GM20431 (cell line): Measurements from ENCODE around the gene ANXA9.

ENCODE experiments used
- in situ Hi-C: fragments of 300-500 bp; cut with MseI, MboI; formaldehyde crosslinking; loops from one replicate; pipeline ENCODE4 v1.15.0; 2020; ENCODE audit warnings: low sequenced_read_pairs; ENCODE audit not compliant: unreplicated experiment

Gene ANXA9

GRCh38 chr1:151001602-151002001 is 19.5 kb downstream of the ANXA9 start:
- in situ Hi-C loops: no loop called here

DNA sequence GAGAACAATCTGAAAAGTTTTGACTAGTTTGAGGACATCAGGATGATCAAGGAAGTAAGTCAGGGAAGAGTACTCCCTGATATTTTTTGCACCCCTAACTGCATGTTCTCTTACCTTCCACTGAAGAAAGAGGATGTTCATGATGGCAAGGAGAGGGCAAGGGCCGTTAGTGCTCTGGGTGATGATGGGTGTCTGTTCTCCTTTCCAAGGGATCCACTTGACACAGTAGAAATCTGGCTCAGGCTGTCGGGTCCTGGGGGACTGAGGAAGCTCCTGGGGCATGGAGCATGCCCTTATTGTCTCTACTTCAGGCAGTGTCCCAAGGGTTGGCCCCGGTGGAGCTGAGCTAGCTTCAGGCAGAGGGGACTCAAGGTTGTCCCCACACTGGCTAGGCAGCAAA is 20.0 kb downstream of the ANXA9 start:
- in situ Hi-C loops: no loop called here

DNA sequence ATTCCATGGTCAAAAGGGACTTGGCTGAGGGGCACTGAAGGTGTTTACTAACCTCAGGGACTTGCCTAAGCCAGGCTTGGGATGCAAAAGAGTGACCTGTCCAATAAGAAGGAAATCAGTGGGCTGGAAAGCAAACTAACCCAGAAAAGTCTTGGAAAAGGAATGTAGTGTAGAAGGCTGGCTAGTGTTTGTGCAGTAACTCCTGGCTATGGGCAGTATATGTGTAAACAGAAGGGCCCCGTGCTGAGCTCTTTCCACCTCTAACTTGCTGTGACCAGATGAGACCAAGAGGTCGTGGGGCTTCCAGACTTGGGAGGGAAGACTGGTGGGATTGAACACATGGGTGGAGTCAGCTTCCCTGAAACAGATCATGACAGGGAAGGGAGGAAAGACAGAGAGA is 20.5 kb downstream of the ANXA9 start:
- in situ Hi-C loops: no loop called here

DNA sequence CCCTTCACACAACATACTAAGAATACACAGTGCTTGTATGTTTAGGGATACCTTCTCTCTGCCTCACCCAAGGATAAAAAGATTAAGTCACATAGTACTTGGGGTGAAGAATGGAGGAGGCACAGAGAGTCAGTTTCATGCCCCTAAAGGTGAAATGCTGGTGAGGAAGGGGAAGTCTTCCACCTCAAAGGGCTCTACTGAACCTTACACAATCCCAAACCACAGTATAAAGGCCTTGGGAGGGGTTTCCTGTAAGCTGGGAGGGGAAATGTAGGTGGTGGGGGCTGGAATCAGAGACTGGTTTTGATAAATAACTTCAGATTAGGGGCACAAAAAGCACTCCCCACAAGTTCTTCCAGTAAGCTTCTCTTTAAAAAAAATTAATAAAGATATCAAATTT is 21.1 kb downstream of the ANXA9 start:
- in situ Hi-C loops: no loop called here

GRCh38 chr1:151005729-151006319 is 23.7 kb downstream of the ANXA9 start:
- in situ Hi-C loops: no loop called here

GRCh38 chr1:151006327-151007052 is 24.4 kb downstream of the ANXA9 start, which contains the start of gene MINDY1:
MINDY1 (minus strand) TSS chr1:151006902; CDS start chr1:151002617, 4,285 bp downstream.
- in situ Hi-C loops: no loop called here

- in situ Hi-C loops: no loop called here
Measured at GRCh38 chr1:151007853-151008243, 25.8 kb downstream of the ANXA9 start.

DNA sequence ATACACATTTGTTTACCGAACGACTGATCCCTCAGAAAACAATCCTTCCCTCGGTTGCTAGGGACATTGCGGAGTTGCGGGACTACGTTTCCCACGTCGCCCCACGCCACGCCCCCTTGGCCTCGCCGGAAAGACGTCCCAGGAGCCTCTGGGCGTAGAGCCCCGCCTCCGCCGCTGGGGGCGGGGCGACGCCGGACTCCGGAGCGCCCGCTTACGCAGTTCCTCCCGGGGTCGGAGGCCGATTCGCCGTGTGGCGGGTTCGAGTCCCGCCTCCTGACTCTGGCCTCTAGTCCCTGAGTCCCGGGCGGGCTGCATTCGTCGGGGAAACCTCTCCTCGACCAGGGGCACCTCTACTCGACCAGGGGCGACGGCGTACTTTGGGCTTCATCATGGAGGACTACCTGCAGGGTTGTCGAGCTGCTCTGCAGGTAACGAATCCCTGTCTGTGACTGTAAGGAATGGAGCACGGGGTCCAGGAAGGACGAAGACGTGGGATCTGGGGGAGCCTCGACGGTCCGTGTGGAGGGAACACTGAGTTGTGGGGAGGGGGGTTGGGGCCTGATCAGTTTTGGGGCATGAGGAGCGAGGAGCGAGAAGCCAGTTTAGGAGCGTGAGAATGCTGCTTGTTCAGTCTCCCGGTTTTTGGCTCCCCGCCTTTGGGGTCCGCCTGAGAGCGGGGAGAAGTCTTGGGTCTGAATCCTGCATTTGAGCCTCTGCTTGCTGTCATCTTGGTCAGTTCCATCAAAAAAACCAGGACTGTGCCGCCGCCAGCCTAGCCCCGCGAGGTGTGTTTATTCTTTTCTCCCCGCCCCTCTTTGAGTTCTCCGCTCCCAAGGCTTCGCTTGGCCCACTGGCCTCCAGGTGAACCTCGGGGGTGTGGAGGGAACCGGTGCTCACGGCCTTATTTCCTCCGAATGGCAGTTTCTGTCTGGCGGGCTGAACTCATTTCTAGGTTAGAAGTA is 26.4 kb downstream of the ANXA9 start, which contains the start of gene PRUNE1:
PRUNE1 (plus strand) TSS at position 206 of the 962 bp plus-strand sequence; CDS start at position 390, 184 bp downstream.
- in situ Hi-C loops: no loop called here

GRCh38 chr1:151009206-151009587 is 27.1 kb downstream of the ANXA9 start:
- in situ Hi-C loops: no loop called here

- in situ Hi-C loops: no loop called here
Measured at GRCh38 chr1:151009674-151010345, 27.7 kb downstream of the ANXA9 start.

DNA sequence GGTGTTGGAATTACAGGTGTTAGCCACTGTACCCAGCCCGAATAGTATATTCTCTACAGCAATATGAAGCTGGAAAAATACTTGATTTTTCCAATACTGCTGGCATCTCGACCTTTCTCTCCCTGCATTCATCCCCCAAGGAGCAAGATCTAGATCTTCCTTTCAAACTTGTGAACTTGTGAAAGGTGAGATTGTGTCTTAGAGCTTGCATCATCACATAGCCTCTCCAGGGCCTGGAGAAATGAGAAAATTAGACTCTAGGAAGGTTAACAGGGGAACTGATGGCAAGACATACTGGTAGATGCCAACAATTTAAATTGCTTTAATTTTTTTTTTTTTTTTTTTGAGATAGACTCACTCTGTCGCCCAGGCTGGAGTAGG is 28.2 kb downstream of the ANXA9 start:
- in situ Hi-C loops: no loop called here

DNA sequence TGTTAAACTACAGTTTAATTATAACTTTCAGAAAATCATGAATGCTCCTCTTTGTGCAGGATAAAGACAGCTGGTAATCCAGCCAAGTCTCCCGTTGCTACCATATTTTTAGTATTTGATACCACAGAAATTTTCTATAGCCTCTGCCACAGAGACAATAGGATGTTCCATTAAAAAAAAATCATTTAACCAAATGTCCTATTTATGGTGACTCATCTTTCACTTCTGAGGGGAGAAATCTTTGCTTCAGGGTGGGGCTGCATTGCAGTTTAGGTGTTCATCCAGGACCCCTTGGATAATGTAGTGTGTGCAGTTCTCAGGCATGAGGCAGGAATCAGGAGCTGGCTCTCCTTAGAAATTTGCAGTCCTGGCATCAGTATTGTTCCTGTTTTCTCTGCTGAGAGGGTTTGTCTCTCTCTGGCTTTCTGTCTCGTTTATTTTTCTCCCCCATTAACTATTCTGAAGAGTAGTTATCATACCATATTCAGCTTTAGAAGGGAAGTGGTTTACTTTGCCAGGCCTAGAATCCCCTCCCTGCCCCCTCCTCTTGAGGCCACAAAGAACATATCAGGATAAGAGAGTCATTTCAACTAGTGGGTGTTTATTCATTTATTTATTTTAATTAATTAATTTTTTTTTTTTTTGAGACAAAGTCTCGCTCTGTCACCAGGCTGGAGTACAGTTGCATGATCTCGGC is 29.2 kb downstream of the ANXA9 start:
- in situ Hi-C loops: no loop called here

DNA sequence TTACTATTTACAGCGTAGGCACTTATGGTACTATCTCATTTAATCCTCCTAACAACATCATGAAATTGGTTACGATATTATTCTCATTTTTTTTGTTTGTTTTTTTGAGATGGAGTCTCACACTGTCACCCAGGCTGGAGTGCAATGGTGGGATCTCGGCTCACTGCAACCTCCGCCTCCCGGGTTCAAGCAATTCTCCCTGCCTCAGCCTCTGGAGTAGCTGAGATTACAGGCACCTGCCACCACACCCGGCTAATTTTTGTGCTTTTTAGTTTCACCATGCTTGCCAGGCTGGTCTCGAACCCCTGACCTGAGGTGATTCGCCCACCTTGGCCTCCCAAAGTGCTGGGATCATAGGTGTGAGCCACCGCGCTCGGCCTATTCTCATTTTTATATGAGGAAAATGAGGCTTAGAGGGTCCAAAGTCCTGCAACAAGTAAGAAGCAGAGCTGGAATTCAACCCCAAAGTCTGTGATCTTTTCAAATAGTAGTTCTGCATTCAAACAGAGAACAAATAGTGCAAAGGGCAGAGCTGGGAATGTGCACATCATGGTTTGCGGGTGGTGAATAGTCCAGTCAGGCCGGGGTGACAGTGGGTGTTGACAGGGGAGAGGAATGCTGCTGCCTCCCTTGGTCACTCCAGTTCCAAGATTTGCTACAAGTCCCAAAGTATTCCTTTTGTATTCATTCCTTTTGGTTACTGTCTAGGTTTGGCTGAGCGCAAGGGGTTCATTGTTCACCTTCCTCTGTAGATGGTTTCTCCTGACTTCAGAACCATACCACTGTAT is 30.8 kb downstream of the ANXA9 start:
- in situ Hi-C loops: no loop called here

DNA sequence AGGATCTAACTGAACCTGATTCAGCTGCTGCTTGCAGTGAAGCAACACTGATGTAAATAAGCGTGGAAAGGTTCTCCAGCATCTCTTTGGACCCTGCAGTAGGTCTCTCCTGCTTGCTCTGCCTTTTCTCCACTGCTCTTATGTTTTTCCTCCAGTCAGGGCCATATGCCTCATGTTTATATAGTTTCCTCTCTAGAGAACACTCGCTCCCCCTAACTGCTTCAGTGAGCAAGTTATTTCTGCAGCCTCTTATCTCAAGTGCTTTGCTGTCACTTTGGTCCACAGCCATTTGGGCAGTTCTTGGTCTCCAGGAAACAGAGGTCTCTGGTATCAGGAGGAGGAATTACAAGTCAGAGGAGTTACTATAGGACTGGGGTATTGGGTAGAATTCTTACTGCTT is 31.4 kb downstream of the ANXA9 start:
- in situ Hi-C loops: no loop called here

DNA sequence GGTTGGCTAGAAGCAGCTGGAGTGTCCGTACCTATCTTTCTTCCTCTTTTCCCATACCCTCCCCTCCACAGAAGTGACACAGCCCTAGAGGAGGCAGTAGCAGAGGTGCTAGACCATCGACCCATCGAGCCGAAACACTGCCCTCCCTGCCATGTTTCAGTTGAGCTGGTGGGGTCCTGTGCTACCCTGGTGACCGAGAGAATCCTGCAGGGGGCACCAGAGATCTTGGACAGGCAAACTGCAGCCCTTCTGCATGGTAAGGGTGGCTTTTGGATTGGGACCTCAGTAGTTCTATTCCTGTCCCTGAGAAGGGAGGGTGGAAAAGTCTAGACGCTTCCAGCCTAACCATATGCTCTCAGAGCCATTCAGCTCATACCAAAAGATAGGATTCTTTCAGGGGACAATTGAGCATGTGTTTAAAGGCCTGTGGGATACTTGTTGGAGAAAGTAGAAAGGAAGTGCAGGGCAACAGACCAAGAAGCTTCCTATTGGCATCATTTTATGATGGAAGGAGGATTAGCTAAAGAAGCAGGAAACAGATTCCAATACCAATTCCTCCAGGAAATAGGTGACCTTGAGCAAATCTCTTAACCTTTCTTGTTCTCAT is 42.6 kb downstream of the ANXA9 start:
- in situ Hi-C loops: no loop called here

GRCh38 chr1:151026460-151026859 is 44.4 kb downstream of the ANXA9 start:
- in situ Hi-C loops: no loop called here

DNA sequence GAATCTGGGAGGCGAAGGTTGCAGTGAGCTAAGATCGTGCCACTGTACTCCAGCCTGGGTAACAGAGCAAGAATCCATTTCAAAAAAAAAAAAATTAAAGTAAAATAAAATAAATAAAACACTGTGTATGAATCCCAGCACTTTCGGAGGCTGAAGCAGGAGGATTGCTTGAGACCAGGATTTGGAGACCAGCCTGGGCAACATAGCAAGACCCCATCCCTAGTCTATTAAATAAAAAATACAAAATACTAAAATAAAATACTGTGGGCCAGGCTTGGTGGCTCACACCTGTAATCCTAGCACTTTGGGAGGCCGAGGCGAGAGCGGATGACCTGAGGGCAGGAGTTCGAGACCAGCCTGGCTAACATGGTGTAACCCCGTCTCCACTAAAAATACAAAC is 50.1 kb downstream of the ANXA9 start:
- in situ Hi-C loops: no loop called here

DNA sequence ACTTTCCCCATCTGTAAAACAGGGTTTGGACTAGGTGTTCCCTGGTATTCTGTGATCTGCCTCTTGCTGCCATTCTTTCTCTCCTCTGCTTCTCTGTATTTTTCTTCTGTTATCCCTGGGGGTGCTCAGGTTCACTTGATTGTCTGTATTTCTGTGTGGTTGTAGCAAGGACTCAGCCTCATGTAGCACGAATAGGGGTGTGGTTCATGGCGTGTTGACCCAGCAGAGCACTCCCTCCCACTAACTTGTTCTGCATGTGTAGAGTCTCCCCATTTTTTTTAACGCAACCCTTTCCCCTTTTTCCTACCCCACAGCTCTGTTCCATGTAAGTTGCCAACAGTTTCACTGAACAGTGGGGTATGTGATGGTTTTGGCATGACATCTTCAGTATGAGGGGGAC is 53.1 kb downstream of the ANXA9 start:
- in situ Hi-C loops: no loop called here
